HG03520 (cell line): ENCODE measurements around the gene LIN37.
"Not testable (repeated sequence)": the region's sequence is repeated elsewhere in the genome, so short reads cannot be mapped to it uniquely, and the experiment has no call there.

Experiments used
- ATAC-seq: cut with Tn5 transposase; IDR thresholded peaks from one replicate; pipeline ENCODE4 v1.9.1; 2021; ENCODE audit warnings: mild to moderate bottlenecking, moderate library complexity; ENCODE audit not compliant: unreplicated experiment

The LIN37 gene

GRCh38 chr19:35719402-35720162, 28.8 kb upstream of the LIN37 start:
- no peak for ATAC-seq

GRCh38 chr19:35720163-35720524, 28.2 kb upstream of the LIN37 start:
- ATAC-seq = no peak

DNA sequence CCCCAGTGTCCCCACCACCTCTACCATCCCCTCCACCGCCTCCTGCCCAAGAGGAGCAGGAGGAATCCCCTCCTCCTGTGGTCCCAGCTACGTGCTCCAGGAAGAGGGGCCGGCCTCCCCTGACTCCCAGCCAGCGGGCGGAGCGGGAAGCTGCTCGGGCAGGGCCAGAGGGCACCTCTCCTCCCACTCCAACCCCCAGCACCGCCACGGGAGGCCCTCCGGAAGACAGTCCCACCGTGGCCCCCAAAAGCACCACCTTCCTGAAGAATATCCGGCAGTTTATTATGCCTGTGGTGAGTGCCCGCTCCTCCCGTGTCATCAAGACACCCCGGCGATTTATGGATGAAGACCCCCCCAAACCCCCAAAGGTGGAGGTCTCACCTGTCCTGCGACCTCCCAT, 27.7 kb upstream of the LIN37 start:
- ATAC-seq = no peak

DNA sequence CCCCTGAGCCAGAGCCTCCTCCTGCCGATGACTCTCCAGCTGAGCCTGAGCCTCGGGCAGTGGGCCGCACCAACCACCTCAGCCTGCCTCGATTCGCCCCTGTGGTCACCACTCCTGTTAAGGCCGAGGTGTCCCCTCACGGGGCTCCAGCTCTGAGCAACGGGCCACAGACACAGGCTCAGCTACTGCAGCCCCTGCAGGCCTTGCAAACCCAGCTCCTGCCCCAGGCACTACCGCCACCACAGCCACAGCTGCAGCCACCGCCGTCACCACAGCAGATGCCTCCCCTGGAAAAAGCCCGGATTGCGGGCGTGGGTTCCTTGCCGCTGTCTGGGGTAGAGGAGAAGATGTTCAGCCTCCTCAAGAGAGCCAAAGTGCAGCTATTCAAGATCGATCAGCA, 27.0 kb upstream of the LIN37 start:
- ATAC-seq = no peak

DNA sequence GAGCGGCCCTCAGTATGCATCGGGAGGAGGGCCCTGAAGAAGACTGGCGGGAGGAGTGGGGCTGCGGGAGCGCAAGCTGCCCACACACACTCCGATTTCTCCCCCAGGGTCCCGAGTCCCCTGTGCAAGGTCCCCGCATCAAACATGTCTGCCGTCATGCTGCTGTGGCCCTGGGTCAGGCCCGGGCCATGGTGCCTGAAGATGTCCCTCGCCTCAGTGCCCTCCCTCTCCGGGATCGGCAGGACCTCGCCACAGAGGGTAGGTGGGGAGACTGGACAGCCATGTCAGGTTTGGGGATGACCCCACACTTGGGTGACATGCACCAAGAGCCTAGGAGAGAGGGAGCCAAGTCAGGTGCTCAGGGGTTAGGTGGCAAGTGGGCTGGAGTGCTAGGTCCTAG, 25.9 kb upstream of the LIN37 start:
- no peak for ATAC-seq

- no peak for ATAC-seq
These were observed 25.5 kb upstream of the LIN37 start for GRCh38 chr19:35722897-35723296.

GRCh38 chr19:35723671-35724070, 24.7 kb upstream of the LIN37 start:
- no peak for ATAC-seq

GRCh38 chr19:35724132-35724531, 24.2 kb upstream of the LIN37 start:
- not testable (repeated sequence) for ATAC-seq

GRCh38 chr19:35724560-35724959, 23.8 kb upstream of the LIN37 start:
- no peak for ATAC-seq

DNA sequence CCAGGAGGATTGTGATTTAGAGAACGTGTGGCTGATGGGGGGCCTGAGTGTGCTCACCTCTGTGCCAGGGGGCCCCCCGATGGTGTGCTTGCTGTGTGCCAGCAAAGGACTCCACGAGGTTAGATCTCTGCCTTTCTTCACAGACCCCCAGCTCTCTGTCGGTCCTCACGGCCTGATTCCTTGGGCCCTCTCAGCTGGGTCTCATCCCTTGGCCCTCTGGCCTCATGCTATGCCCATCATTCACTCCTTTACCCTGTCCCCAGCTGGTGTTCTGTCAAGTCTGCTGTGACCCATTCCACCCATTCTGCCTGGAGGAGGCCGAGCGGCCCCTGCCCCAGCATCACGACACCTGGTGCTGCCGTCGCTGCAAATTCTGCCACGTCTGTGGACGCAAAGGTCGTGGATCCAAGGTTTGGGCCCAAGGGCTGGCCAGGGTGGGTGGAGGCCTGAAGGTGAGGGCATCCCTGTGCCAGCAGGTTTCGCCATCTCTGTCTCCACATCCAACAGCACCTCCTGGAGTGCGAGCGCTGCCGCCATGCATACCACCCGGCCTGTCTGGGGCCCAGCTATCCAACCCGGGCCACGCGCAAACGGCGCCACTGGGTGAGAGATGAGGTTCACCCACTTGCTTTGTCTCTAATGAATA, 23.0 kb upstream of the LIN37 start:
- no peak for ATAC-seq

- no peak for ATAC-seq
These were observed 21.1 kb upstream of the LIN37 start for GRCh38 chr19:35727053-35727955.

- ATAC-seq = no peak
These were observed 20.2 kb upstream of the LIN37 start for GRCh38 chr19:35727956-35728706.

DNA sequence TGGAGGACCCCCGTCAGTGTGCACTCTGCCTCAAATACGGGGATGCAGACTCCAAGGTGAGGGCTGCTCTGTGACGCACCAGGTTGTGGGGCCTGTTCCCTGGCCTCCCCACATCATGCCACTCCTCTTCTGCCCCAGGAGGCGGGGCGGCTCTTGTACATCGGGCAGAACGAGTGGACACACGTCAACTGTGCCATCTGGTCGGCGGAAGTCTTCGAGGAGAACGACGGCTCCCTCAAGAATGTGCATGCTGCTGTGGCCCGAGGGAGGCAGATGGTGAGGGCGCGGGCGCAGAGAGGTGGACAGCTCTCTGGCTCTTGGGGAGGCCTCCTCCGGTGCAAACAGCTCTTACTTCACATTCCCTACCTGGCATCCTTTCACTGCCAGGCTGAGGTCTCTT, 19.4 kb upstream of the LIN37 start:
- ATAC-seq = no peak

DNA sequence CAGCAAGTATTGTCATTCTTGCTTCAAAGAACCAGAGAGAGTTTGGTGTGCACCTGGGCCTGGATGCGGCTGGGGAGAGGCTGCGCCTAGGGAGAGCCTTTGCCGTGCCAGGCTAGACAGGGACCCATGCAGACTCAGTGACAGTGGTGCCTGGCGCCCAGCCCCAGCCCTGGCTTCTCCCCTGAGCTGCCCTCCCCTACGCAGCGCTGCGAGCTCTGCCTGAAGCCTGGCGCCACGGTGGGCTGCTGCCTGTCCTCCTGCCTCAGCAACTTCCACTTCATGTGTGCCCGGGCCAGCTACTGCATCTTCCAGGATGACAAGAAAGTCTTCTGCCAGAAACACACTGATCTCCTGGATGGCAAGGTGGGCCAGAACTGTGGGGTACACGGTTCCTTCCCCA, 18.6 kb upstream of the LIN37 start:
- no peak for ATAC-seq

- ATAC-seq = no peak
These were observed 18.1 kb upstream of the LIN37 start for GRCh38 chr19:35730326-35730725.

GRCh38 chr19:35731353-35731752, 17.0 kb upstream of the LIN37 start:
- no peak for ATAC-seq

DNA sequence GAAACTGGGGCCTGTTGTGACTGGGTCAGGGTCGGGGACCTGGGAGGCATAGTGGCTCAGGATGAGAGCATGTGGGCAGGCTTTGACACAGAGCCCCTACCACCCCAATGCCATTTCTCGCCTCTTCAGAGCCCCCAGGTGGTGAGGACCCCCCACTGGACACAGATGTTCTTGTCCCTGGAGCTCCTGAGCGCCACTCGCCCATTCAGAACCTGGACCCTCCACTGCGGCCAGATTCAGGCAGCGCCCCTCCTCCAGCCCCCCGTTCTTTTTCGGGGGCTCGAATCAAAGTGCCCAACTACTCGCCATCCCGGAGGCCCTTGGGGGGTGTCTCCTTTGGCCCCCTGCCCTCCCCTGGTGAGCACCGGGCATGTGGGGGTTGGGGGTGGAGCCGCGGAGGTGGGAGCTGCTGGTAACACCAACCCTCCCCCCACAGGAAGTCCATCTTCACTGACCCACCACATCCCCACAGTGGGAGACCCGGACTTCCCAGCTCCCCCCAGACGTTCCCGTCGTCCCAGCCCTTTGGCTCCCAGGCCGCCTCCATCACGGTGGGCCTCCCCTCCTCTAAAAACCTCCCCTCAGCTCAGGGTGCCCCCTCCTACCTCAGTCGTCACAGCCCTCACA, 16.5 kb upstream of the LIN37 start:
- no peak for ATAC-seq

GRCh38 chr19:35732540-35733179, 15.7 kb upstream of the LIN37 start:
- ATAC-seq = no peak

DNA sequence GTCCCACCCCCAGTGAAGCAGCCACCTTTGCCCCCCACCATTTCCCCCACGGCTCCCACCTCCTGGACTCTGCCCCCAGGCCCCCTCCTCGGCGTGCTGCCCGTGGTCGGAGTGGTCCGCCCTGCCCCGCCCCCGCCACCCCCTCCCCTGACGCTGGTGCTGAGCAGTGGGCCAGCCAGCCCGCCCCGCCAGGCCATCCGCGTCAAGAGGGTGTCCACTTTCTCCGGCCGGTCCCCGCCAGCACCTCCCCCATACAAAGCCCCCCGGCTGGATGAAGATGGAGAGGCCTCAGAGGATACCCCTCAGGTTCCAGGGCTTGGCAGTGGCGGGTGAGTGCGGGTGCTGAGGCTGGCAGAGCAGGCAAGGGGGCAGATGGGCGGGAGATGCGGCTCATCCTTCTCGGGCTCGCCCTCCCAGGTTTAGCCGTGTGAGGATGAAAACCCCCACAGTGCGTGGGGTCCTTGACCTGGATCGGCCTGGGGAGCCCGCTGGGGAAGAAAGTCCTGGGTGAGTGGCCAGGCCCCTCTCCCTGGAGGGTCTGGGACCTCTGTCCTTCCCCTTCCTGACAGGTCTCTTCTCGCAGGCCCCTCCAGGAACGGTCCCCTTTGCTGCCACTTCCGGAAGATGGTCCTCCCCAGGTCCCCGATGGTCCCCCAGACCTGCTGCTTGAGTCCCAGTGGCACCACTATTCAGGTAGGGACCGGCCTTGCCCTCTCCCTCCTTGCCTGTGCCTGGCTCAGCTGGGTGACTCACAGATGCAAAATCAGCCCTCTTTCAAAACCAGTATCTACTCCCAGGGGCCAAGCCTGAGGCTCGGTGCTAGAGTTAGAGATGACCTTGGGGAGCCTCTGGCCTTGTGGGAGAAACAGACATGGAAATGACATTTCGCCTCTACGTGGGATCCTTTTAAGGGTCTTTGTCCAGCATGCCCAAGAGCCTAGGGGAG, 14.9 kb upstream of the LIN37 start:
- ATAC-seq = no peak
